Transverse colon (tissue), 4 donors: ENCODE data around the gene MED13. TPM values are rescaled to one million over a fixed set of nuclear protein-coding genes. Genes with fewer than 3 reads are reported as not detected.

Experiments
- DNase-seq: peaks from one replicate; pipeline ENCODE4 v3.0.0-alpha.2; 2019
- H3K27ac ChIP-seq, 4 donors: fragments of 200-600 bp; sonication (generic); 2 replicates each; pipeline ENCODE4 v1.5.1; 2016 to 2018; ENCODE audit warnings: inconsistent platforms in 4 of 4
- H3K27me3 ChIP-seq: fragments of 200-600 bp; sonication (generic); 2 replicates; pipeline ENCODE4 v1.5.1; 2017; ENCODE audit warnings: inconsistent platforms
- H3K36me3 ChIP-seq, 4 donors: fragments of 200-600 bp; sonication (generic); 2 replicates each; pipeline ENCODE4 v1.5.1; 2017 to 2019; ENCODE audit warnings: inconsistent platforms in 4 of 4
- H3K4me1 ChIP-seq, 4 donors: fragments of 200-600 bp; sonication (generic); 2 replicates each; pipeline ENCODE4 v1.5.1; 2017 to 2020; ENCODE audit warnings: inconsistent platforms in 4 of 4
- H3K4me3 ChIP-seq, 4 donors: fragments of 200-600 bp; sonication (generic); 1 replicate in 1 of 4; 2 replicates in 3 of 4; pipeline versions ENCODE4 v1.5.1 to v1.6.1; 2017 to 2019; ENCODE audit warnings: inconsistent platforms in 4 of 4
- H3K9me3 ChIP-seq, 2 donors: fragments of 200-600 bp; sonication (generic); 2 replicates each; pipeline ENCODE4 v1.5.1; 2017 to 2019; ENCODE audit warnings: inconsistent platforms in 2 of 2
- EP300 ChIP-seq: sonication (generic); formaldehyde crosslinking; IDR thresholded peaks from one replicate; pipeline ENCODE4 v1.6.1; 2017; ENCODE audit warnings: antibody characterized with exemption, low read depth
- POLR2A ChIP-seq: fragments of 450-650 bp; IDR thresholded peaks from one replicate; pipeline ENCODE4 v1.6.1; 2016; ENCODE audit warnings: antibody characterized with exemption, mild to moderate bottlenecking, moderate library complexity
- POLR2AphosphoS5 ChIP-seq, 3 donors: sonication (generic); formaldehyde crosslinking; IDR thresholded peaks; one replicate each; pipeline ENCODE4 v1.6.1; 2016; ENCODE audit warnings: antibody characterized with exemption in 3 of 3
- WGBS, 2 donors: methylation state at CpG; one replicate each; pipeline ENCODE4 v1.1.5; 2018; ENCODE audit warnings: low coverage in 1 of 2; 5-methylcytosine and 5-hydroxymethylcytosine counted together
- in situ Hi-C, 4 donors: fragments of 200-750 bp; cut with MboI; loops; one replicate each; pipeline versions ENCODE4 v1.15.0 to v1.15.1; 2017; ENCODE audit warnings: low sequenced_read_pairs in 3 of 4, low pct_ligation_motif_present in 1 of 4, low pct_unique_long_range_greater_than_20kb in 1 of 4
- intact Hi-C: fragments of 100-400 bp; cut with DNase I; formaldehyde crosslinking; loops from one replicate; pipeline ENCODE4 v1.15.1; 2023; ENCODE audit warnings: low total_unique reads
- total RNA-seq, 4 donors: library from RNA; depleted of rRNA; stranded (reverse); fragments of >200 nt; gene quantifications; one replicate each; pipeline ENCODE4 v1.1.0, GENCODE V29; 2016
- TF ChIP-seq, protein P1 (sequence below), 5 experiments: fragments of 200-600 bp in 3 of 5; fragments of 450-650 bp in 2 of 5; sonication (generic) in 3 of 5; IDR thresholded peaks; 1 replicate in 2 of 5; 2 replicates in 3 of 5; pipeline ENCODE4 v1.5.1; 2016 to 2017; ENCODE audit warnings: antibody characterized with exemption in 5 of 5, inconsistent platforms in 3 of 5, mild to moderate bottlenecking in 2 of 5, moderate library complexity in 1 of 5

Gene MED13
- total RNA-seq, 4 donors from 2014 or later, result 75.0 to 131 (median 105) TPM

- WGBS, 2 donors, result 72 to 77% methylated on average over 2 of the region's 2 CpGs
- Histone ChIP-seq H3K9me3 (no peaks in the 10 kb centered on the region), H3K27me3 (no peaks in the 10 kb centered on the region), H3K36me3 (no peaks in the 10 kb centered on the region), H3K4me1 (peaks cover 0 to 3% (median 0%) of the 10 kb centered on the region in 4 donors), H3K4me3 (no peak overlapping the region), H3K27ac (no peak overlapping the region)
- in situ Hi-C loops, result no loop called here
- DNase-seq, result no peak
- intact Hi-C loops, result no loop called here
- TF ChIP-seq POLR2A (no peak), POLR2AphosphoS5 (IDR thresholded peaks at IDR 0.05) (no peak), EP300 (no peak)
- TF ChIP-seq, protein P1, sequence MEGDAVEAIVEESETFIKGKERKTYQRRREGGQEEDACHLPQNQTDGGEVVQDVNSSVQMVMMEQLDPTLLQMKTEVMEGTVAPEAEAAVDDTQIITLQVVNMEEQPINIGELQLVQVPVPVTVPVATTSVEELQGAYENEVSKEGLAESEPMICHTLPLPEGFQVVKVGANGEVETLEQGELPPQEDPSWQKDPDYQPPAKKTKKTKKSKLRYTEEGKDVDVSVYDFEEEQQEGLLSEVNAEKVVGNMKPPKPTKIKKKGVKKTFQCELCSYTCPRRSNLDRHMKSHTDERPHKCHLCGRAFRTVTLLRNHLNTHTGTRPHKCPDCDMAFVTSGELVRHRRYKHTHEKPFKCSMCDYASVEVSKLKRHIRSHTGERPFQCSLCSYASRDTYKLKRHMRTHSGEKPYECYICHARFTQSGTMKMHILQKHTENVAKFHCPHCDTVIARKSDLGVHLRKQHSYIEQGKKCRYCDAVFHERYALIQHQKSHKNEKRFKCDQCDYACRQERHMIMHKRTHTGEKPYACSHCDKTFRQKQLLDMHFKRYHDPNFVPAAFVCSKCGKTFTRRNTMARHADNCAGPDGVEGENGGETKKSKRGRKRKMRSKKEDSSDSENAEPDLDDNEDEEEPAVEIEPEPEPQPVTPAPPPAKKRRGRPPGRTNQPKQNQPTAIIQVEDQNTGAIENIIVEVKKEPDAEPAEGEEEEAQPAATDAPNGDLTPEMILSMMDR (IDR thresholded peaks at IDR 0.05), result no peak
Measured at GRCh38 chr17:62070900-62071299, 5.8 kb upstream of the MED13 start.

- no peaks in the 10 kb centered on the region for H3K27me3 ChIP-seq
- intact Hi-C loops, result no loop called here
- no peaks in the 10 kb centered on the region for H3K36me3 ChIP-seq
- no peaks in the 10 kb centered on the region for H3K9me3 ChIP-seq
- in situ Hi-C loops, result loop anchor here in 1 of 4 donors (10.0 kb wide), 2 partner anchors 133 to 203 kb away; partner anchors contain the start of gene BRIP1
- no peak overlapping the region for H3K27ac ChIP-seq
- H3K4me1 ChIP-seq, result peaks cover 0 to 16% (median 15%) of the 10 kb centered on the region in 4 donors
- no peak overlapping the region for H3K4me3 ChIP-seq
- WGBS, 2 donors, result 85% methylated on average over 5 to 7 of the region's 7 CpGs
- TF ChIP-seq POLR2AphosphoS5 (IDR thresholded peaks at IDR 0.05) (no peak), EP300 (no peak), POLR2A (no peak)
- TF ChIP-seq, protein P1 (IDR thresholded peaks at IDR 0.05), result no peak
- no peak for DNase-seq
Measured at GRCh38 chr17:62067165-62068145, 2.4 kb upstream of the MED13 start.

- Histone ChIP-seq H3K4me1 (peaks cover 3 to 32% (median 25%) of the 10 kb centered on the region in 4 donors), H3K9me3 (no peaks in the 10 kb centered on the region), H3K27me3 (no peaks in the 10 kb centered on the region), H3K36me3 (peaks cover 0 to 4% (median 0%) of the 10 kb centered on the region in 4 donors), H3K4me3 (peak overlapping the region; percentile 95 to 99 (median 99)), H3K27ac (peak overlapping the region; percentile 99 to 100 (median 100))
- intact Hi-C loops, result loop anchor here (2.0 kb wide), 1 partner anchor 137 kb away; no protein-coding TSS in a partner anchor
- TF ChIP-seq POLR2AphosphoS5 (IDR thresholded peaks at IDR 0.05) (peak; percentile 75 to 84 (median 84)), POLR2A (peak; percentile 82), EP300 (no peak)
- TF ChIP-seq, protein P1 (IDR thresholded peaks at IDR 0.05), result peak; percentile 84 to 96 (median 92)
- WGBS, 2 donors, result 0 to 3% methylated on average over 2 to 51 of the region's 51 CpGs
- in situ Hi-C loops, result loop anchor here in 1 of 4 donors (10.0 kb wide), 2 partner anchors 131 to 201 kb away; partner anchors contain the start of gene BRIP1
- peak; percentile 99 for DNase-seq
Measured at GRCh38 chr17:62065611-62066468, 762 bp upstream of the MED13 start.
